HFF-Myc (cell line): ENCODE data around the gene USP6NL.

Source experiments
- DNase-seq: peaks from one replicate; pipeline ENCODE4 v3.0.0-alpha.2; 2011; ENCODE audit warnings: low read depth; ENCODE audit errors: extremely low read depth
- H3K4me3 ChIP-seq: replicated peaks from 2 replicates; pipeline ENCODE4 v1.5.1; 2011; ENCODE audit warnings: low read depth, mild to moderate bottlenecking, control low read depth, low read length
- TF ChIP-seq, protein P1 (sequence below): IDR thresholded peaks from 2 replicates; pipeline ENCODE4 v1.5.1; 2012; ENCODE audit warnings: mild to moderate bottlenecking, low read depth, low read length, control low read depth; ENCODE audit errors: missing control alignments

The USP6NL gene

DNA sequence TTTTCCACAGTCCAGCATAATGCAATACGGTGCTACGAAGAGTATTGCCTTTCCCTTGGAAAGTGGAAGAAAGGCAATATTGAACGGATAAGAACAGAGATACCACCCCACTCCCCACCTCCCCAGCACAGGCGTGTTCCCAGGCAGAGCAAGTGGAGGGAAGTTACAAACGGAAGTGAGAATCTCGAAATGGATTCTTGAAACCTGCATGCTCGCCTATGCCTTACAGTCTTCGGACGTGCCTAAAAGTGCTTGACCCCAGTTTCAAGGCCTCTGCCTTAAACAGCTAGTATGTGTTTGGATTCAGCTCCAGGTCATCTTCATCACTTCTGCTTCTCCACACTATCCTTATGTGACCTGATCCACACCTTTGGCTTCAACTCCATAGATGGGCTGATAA is 35.0 kb upstream of the USP6NL start:
- DNase-seq: no peak
- no peak overlapping the region for H3K4me3 ChIP-seq
- TF ChIP-seq, protein P1, sequence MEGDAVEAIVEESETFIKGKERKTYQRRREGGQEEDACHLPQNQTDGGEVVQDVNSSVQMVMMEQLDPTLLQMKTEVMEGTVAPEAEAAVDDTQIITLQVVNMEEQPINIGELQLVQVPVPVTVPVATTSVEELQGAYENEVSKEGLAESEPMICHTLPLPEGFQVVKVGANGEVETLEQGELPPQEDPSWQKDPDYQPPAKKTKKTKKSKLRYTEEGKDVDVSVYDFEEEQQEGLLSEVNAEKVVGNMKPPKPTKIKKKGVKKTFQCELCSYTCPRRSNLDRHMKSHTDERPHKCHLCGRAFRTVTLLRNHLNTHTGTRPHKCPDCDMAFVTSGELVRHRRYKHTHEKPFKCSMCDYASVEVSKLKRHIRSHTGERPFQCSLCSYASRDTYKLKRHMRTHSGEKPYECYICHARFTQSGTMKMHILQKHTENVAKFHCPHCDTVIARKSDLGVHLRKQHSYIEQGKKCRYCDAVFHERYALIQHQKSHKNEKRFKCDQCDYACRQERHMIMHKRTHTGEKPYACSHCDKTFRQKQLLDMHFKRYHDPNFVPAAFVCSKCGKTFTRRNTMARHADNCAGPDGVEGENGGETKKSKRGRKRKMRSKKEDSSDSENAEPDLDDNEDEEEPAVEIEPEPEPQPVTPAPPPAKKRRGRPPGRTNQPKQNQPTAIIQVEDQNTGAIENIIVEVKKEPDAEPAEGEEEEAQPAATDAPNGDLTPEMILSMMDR: no peak

- TF ChIP-seq, protein P1: no peak
- DNase-seq: no peak
- no peak overlapping the region for H3K4me3 ChIP-seq
Measured at GRCh38 chr10:11643039-11643438, 31.6 kb upstream of the USP6NL start.

GRCh38 chr10:11642566-11642965 is 31.1 kb upstream of the USP6NL start:
- TF ChIP-seq, protein P1: no peak
- no peak overlapping the region for H3K4me3 ChIP-seq
- no peak for DNase-seq

GRCh38 chr10:11639849-11640764 is 28.7 kb upstream of the USP6NL start:
- TF ChIP-seq, protein P1: no peak
- H3K4me3 ChIP-seq: no peak overlapping the region
- DNase-seq: no peak

DNA sequence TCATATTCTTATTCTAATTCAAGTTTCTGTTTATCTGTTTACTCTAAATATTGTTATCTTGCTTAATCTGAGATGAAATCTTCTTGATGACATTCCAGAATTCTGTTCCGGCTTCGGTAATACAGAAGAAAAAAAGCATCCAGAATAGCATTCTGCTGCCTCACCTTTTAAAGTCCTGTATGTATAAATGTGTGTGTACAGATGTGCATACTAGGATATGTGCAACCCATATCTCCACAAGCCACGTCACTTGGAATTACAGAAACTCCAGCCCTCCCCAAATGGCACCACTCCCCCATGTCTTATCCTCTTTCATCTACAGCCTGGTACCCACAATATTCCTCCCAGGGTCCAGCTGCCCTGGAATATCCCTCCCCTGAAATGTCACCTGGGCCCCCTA is 27.9 kb upstream of the USP6NL start:
- DNase-seq: no peak
- no peak overlapping the region for H3K4me3 ChIP-seq
- TF ChIP-seq, protein P1: no peak

GRCh38 chr10:11638055-11638698 is 26.7 kb upstream of the USP6NL start:
- TF ChIP-seq, protein P1: no peak
- no peak for DNase-seq
- no peak overlapping the region for H3K4me3 ChIP-seq
